NT2/D1 (cell line): ENCODE measurements around the gene C6orf58.

Experiments
- DNase-seq: peaks from one replicate; pipeline ENCODE4 v3.0.0-alpha.2; 2011; ENCODE audit warnings: low read depth, low spot score
- H3K27me3 ChIP-seq: 2 replicates; pipeline ENCODE4 v1.6.0; 2011; ENCODE audit warnings: mild to moderate bottlenecking; ENCODE audit not compliant: insufficient read length, insufficient read depth
- H3K36me3 ChIP-seq: 2 replicates; pipeline ENCODE4 v1.6.1; 2011; ENCODE audit warnings: mild to moderate bottlenecking, low read length, mixed read lengths; ENCODE audit not compliant: insufficient read depth, insufficient read length
- H3K4me1 ChIP-seq: 2 replicates; pipeline ENCODE4 v1.5.1; 2011; ENCODE audit not compliant: insufficient read depth, insufficient read length
- H3K4me3 ChIP-seq: 2 replicates; pipeline ENCODE4 v1.5.1; 2011; ENCODE audit warnings: low read depth; ENCODE audit not compliant: insufficient read length
- H3K9ac ChIP-seq: 2 replicates; pipeline ENCODE4 v1.6.0; 2011; ENCODE audit warnings: low read depth; ENCODE audit not compliant: insufficient read length
- H3K9me3 ChIP-seq: 2 replicates; pipeline ENCODE4 v1.5.1; 2011; ENCODE audit warnings: mild to moderate bottlenecking, low read length; ENCODE audit not compliant: insufficient read depth
- SUZ12 ChIP-seq: IDR thresholded peaks from 2 replicates; pipeline ENCODE4 v1.6.1; 2011; ENCODE audit not compliant: insufficient read length, insufficient read depth; ENCODE audit errors: extremely low read depth
- YY1 ChIP-seq: IDR thresholded peaks from 2 replicates; pipeline ENCODE4 v1.6.1; 2011; ENCODE audit not compliant: insufficient read length, insufficient read depth
- ZNF274 ChIP-seq: IDR thresholded peaks from 2 replicates; pipeline ENCODE4 v1.6.1; 2011; ENCODE audit warnings: mild to moderate bottlenecking, low read depth, low read length

The C6orf58 gene

GRCh38 chr6:127578900-127579299, 1.9 kb downstream of the C6orf58 start:
- no peaks in the 10 kb centered on the region for H3K9me3 ChIP-seq
- no peaks in the 10 kb centered on the region for H3K27me3 ChIP-seq
- H3K36me3 ChIP-seq, result no peaks in the 10 kb centered on the region
- no peak overlapping the region for H3K4me3 ChIP-seq
- H3K9ac ChIP-seq, result no peak overlapping the region
- no peak for DNase-seq
- TF ChIP-seq ZNF274, result no peak
- TF ChIP-seq SUZ12, result no peak
- no peak for TF ChIP-seq YY1
- H3K4me1 ChIP-seq, result no peaks in the 10 kb centered on the region

- no peaks in the 10 kb centered on the region for H3K36me3 ChIP-seq
- TF ChIP-seq SUZ12 (no peak), YY1 (no peak), ZNF274 (no peak)
- H3K9me3 ChIP-seq, result no peaks in the 10 kb centered on the region
- H3K9ac ChIP-seq, result no peak overlapping the region
- no peak for DNase-seq
- H3K4me1 ChIP-seq, result no peaks in the 10 kb centered on the region
- H3K27me3 ChIP-seq, result no peaks in the 10 kb centered on the region
- no peak overlapping the region for H3K4me3 ChIP-seq
These were observed 4.6 kb downstream of the C6orf58 start for GRCh38 chr6:127581576-127581975.

GRCh38 chr6:127582777-127583462, 5.9 kb downstream of the C6orf58 start:
- no peak for DNase-seq
- H3K36me3 ChIP-seq, result no peaks in the 10 kb centered on the region
- H3K4me3 ChIP-seq, result no peak overlapping the region
- no peak overlapping the region for H3K9ac ChIP-seq
- no peaks in the 10 kb centered on the region for H3K9me3 ChIP-seq
- H3K4me1 ChIP-seq, result no peaks in the 10 kb centered on the region
- no peaks in the 10 kb centered on the region for H3K27me3 ChIP-seq
- TF ChIP-seq YY1 (no peak), SUZ12 (no peak), ZNF274 (no peak)

GRCh38 chr6:127585123-127585522, 8.1 kb downstream of the C6orf58 start:
- Histone ChIP-seq H3K36me3 (no peaks in the 10 kb centered on the region), H3K4me3 (no peak overlapping the region), H3K27me3 (no peaks in the 10 kb centered on the region), H3K9ac (no peak overlapping the region), H3K9me3 (no peaks in the 10 kb centered on the region), H3K4me1 (no peaks in the 10 kb centered on the region)
- TF ChIP-seq SUZ12 (no peak), YY1 (no peak), ZNF274 (no peak)
- no peak for DNase-seq

GRCh38 chr6:127586372-127586771, 9.4 kb downstream of the C6orf58 start:
- no peaks in the 10 kb centered on the region for H3K9me3 ChIP-seq
- no peaks in the 10 kb centered on the region for H3K4me1 ChIP-seq
- H3K9ac ChIP-seq, result no peak overlapping the region
- no peak overlapping the region for H3K4me3 ChIP-seq
- H3K27me3 ChIP-seq, result no peaks in the 10 kb centered on the region
- no peaks in the 10 kb centered on the region for H3K36me3 ChIP-seq
- no peak for DNase-seq
- TF ChIP-seq SUZ12 (no peak), ZNF274 (no peak), YY1 (no peak)

GRCh38 chr6:127587875-127588274, 10.9 kb downstream of the C6orf58 start:
- H3K27me3 ChIP-seq, result no peaks in the 10 kb centered on the region
- H3K36me3 ChIP-seq, result no peaks in the 10 kb centered on the region
- no peak overlapping the region for H3K9ac ChIP-seq
- no peak overlapping the region for H3K4me3 ChIP-seq
- 0 out of 2 replicates have a peak, but pooled peaks cover 6% of the 10 kb centered on the region for H3K9me3 ChIP-seq
- DNase-seq, result no peak
- TF ChIP-seq YY1 (no peak), SUZ12 (no peak), ZNF274 (no peak)
- no peaks in the 10 kb centered on the region for H3K4me1 ChIP-seq

GRCh38 chr6:127589135-127589534, 12.2 kb downstream of the C6orf58 start:
- TF ChIP-seq SUZ12 (no peak), YY1 (no peak), ZNF274 (no peak)
- Histone ChIP-seq H3K36me3 (no peaks in the 10 kb centered on the region), H3K27me3 (no peaks in the 10 kb centered on the region), H3K9me3 (0 out of 2 replicates have a peak, but pooled peaks cover 6% of the 10 kb centered on the region), H3K4me1 (no peaks in the 10 kb centered on the region), H3K9ac (no peak overlapping the region), H3K4me3 (no peak overlapping the region)
- no peak for DNase-seq

GRCh38 chr6:127590344-127590743, 13.4 kb downstream of the C6orf58 start:
- Histone ChIP-seq H3K9ac (no peak overlapping the region), H3K27me3 (no peaks in the 10 kb centered on the region), H3K9me3 (0 out of 2 replicates have a peak, but pooled peaks cover 6% of the 10 kb centered on the region), H3K36me3 (no peaks in the 10 kb centered on the region), H3K4me1 (no peaks in the 10 kb centered on the region), H3K4me3 (no peak overlapping the region)
- TF ChIP-seq YY1, result no peak
- TF ChIP-seq ZNF274, result no peak
- no peak for TF ChIP-seq SUZ12
- DNase-seq, result no peak
